Stimulated activated CD8-positive, alpha-beta memory T cell treated with anti-CD3 and anti-CD28 coated beads, Interleukin-4, amount 100 ng/mL, for 1 hour (primary cell): ENCODE results near the gene SRP19.
"Not testable (repeated sequence)": the region's sequence is repeated elsewhere in the genome, so short reads cannot be mapped to it uniquely, and the experiment has no call there.

Experiments used
- DNase-seq, 2 donors: peaks; one replicate each; pipeline ENCODE4 v3.0.0-alpha.2; 2020; ENCODE audit warnings: low read depth in 2 of 2, low spot score in 1 of 2

Gene SRP19

GRCh38 chr5:112869948-112870347 lies 8.9 kb downstream of the SRP19 start:
- DNase-seq, result no peak

DNA sequence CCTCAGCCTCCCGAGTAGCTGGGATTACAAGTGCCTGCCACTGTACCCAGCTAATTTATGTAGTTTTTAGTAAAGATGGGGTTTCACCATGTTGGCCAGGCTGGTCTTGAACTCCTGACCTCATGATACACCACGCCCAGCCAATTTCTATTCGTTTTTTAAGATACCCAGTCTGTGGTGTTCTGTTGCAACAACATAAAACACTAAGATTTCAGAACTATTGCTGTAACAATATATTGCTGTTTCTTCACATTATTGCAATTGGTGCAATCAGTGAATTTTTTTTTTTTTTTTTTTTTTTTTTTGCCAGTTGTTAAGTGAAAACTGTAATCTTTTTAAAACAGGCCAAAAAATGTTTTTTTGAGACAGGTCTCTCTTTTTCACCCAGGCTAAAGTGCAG lies 9.9 kb downstream of the SRP19 start:
- DNase-seq, result no peak

DNA sequence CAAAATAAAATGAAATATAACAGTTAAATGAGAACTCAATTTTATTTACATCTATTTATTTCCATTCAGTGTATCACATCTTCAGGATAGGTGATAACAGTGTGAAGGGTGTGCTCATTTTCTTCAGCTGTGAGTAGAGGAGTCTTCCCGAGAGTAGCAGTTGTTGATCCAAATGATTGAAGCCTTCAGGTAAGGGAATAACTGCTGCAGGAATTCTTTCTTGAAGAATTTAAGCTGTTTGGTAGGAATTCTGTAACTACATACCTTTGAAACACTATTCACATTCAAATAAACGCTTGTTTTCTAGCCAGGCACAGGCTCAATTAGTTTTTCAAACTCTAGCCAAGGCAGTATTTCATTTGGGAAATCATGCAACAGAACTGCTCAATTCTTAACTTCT lies 15.3 kb downstream of the SRP19 start:
- no peak for DNase-seq

DNA sequence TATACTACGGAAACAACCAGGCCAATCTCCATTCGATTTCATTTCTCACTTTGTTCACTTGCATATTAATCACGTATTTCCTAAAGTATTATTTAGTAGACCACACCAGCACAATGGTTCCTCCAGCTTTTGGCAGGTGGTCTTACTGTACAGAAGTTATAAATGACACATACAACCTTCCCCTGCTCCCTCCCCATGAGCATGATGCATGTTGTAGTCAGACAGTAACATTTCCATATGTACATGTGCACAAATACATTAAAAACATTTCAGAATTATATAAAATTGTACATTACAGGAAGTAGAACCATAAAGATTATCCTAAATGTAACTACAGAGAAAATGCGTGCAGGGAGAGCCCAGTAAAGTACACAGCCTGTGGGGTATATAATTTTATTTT lies 17.0 kb downstream of the SRP19 start:
- no peak for DNase-seq

DNA sequence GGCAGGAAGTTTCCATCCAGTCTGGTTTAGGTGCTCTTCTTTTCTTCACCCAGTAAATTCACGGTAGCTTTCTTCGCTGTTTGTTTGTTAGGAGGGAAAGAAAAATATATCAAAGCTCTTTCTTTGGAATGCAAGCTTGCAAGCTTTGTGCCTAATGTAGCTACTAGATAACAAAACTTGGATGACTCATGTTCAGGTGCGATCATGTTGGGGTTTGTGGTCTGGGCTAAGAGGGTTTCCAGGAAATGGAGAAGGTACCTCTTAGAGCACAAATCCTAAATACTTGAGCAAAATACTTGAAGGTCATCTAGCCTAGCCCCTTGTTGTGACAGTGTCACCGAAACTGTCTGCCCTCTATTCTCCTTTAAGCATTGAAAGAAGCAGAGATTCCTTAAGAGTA lies 17.7 kb downstream of the SRP19 start:
- peak in 1 of 2 donors; percentile 30 for DNase-seq

DNA sequence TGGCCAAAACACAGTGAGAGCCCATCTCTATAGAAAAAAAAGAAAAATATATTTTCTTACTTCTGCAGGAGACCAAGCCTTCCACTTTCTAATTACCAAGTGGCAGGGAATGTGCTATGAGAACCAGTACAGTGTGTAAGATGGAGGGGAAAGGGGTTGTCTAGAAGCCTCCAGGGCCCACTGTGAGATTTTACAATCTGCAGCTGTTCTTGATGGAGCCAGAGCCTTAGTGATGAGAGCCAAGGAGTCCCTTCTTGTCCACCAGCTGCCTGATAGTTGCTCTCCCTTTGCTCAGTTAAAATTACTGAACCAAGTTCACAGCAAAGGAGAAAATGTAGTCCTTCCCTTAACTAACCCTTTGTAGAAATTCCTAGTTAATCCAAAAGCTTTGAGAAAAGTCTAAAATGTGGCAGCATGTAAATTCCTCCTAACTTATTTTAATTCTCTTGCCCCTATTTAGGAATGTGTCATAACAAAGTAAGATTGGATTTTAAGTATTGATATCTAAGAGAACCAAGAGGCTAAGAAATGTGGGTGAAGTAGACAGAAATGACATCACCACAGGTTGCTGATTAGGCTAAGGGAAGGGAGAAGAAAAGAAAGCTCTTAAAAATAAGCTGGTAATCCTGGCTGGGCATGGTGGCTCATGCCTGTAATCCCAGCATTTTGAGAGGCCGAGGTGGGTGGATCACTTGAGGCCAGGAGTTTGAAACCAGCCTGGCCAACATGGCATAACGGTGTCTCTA lies 19.3 kb downstream of the SRP19 start:
- no peak for DNase-seq

DNA sequence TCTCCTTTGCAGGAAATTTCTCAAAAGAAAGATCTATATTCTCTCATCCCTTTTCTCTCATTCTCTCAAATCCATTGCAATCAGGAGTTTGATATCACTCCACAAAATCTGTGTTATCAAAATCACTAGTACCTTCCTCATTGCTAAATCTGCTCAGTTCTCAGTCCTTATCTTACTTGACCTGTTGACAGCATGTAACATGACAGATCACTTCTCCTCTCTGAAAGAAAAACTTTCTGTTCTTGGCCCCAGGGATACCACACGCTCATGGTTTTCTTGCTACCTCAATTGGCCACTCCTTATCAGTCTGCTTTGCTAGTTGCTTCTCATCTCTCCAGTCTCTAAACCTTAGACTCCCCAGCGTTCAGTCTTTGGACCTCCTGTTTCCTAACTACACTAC lies 22.1 kb downstream of the SRP19 start:
- no peak for DNase-seq

GRCh38 chr5:112885001-112885400 lies 23.9 kb downstream of the SRP19 start:
- DNase-seq, result no peak

- DNase-seq, result no peak
These were observed 25.9 kb downstream of the SRP19 start for GRCh38 chr5:112886975-112887374.

GRCh38 chr5:112892066-112892465 lies 31.0 kb downstream of the SRP19 start:
- not testable (repeated sequence) for DNase-seq

DNA sequence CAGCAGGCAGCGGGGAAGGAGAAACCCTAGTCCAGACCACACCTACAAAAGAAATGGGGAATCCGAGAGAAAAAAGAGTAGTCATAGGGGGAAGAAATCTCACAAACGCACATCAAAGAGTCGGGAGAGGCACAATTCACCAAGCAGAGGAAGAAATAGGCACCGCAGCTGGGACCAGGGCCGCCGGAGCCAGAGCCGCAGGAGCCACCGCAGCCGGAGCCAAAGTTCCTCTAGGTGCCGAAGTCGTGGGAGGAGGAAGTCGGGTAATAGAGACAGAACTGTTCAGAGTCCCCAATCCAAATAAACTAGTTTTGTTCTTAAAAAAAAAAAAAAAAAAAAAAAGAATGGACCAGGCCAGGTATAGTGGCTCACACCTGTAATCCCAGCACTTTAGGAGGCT lies 31.7 kb downstream of the SRP19 start:
- DNase-seq, result no peak

DNA sequence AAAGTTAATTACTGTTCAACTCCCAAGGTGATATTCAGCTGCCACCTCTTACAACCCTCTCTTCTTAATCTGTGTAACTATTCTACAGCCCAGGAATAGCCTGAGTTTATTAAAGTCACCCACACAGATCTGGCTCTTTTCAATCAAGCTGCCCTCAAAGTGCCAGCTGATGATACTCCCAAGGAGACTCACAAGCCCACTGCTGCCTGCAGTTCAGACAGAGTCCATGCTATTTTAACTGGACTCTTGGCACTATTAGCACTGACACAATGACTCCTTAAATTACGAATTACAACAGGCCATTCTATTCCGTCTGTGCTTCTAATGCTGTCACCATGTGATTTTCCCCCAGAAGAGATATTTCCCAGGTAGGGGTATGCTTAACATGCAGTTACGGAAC lies 34.6 kb downstream of the SRP19 start:
- no peak for DNase-seq

GRCh38 chr5:112902561-112902960 lies 41.5 kb downstream of the SRP19 start:
- DNase-seq, result no peak

- DNase-seq, result not testable (repeated sequence)
These were observed 43.9 kb downstream of the SRP19 start for GRCh38 chr5:112904996-112905395.

GRCh38 chr5:112906637-112907036 lies 45.5 kb downstream of the SRP19 start:
- no peak for DNase-seq

GRCh38 chr5:112907166-112907631 lies 46.1 kb downstream of the SRP19 start:
- no peak for DNase-seq

- no peak for DNase-seq
These were observed 47.8 kb downstream of the SRP19 start for GRCh38 chr5:112908854-112909253.

- no peak for DNase-seq
These were observed 49.4 kb downstream of the SRP19 start for GRCh38 chr5:112910529-112910928.

DNA sequence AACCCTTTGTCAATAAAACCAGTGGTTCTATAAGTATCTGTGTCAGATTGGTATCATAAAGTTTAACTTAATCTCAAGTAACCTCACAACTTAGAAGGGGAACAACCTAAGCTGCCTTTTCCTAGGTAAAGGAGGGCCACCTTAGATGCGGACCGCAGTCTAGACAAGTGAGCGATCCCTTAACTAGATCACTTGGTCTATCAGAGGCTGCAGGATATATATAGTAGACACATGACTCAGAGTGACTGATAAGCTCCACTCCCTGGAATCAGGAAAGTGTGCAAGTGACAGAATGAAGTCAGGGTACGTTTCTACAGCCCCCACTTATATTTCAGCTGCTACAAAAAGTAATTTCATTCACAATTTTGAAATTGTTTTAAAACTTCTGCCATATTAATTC lies 53.5 kb downstream of the SRP19 start:
- DNase-seq, result no peak

- DNase-seq, result no peak
These were observed 54.7 kb downstream of the SRP19 start for GRCh38 chr5:112915831-112916230.

- DNase-seq, result no peak
These were observed 56.4 kb downstream of the SRP19 start for GRCh38 chr5:112917453-112917995.

GRCh38 chr5:112918136-112918535 lies 57.0 kb downstream of the SRP19 start:
- no peak for DNase-seq

GRCh38 chr5:112918679-112919078 lies 57.6 kb downstream of the SRP19 start:
- DNase-seq, result no peak
